ENCODE measurements around the gene SERPINA5.
"Not testable (repeated sequence)": the region's sequence is repeated elsewhere in the genome, so short reads cannot be mapped to it uniquely, and the experiment has no call there.

SERPINA5 gene

GRCh38 chr14:94624537-94625352 lies 43.5 kb downstream of the SERPINA5 start:
- no peak for FAIRE-seq

GRCh38 chr14:94625353-94625635 lies 44.1 kb downstream of the SERPINA5 start:
- no peak for FAIRE-seq

- FAIRE-seq = no peak
Measured at GRCh38 chr14:94628578-94628977, 47.4 kb downstream of the SERPINA5 start.

GRCh38 chr14:94630396-94630795 lies 49.2 kb downstream of the SERPINA5 start:
- no peak for FAIRE-seq

GRCh38 chr14:94631050-94631449 lies 49.8 kb downstream of the SERPINA5 start:
- no peak for FAIRE-seq

- no peak for FAIRE-seq
Measured at GRCh38 chr14:94631536-94632304, 50.5 kb downstream of the SERPINA5 start.

GRCh38 chr14:94632305-94632590 lies 51.0 kb downstream of the SERPINA5 start:
- FAIRE-seq = no peak

GRCh38 chr14:94633121-94633520 lies 51.9 kb downstream of the SERPINA5 start:
- FAIRE-seq = no peak

GRCh38 chr14:94635154-94635553 lies 53.9 kb downstream of the SERPINA5 start:
- FAIRE-seq = no peak

- no peak for FAIRE-seq
Measured at GRCh38 chr14:94636744-94637412, 55.7 kb downstream of the SERPINA5 start.

GRCh38 chr14:94637814-94638213 lies 56.6 kb downstream of the SERPINA5 start:
- FAIRE-seq = not testable (repeated sequence)

GRCh38 chr14:94638339-94638738 lies 57.1 kb downstream of the SERPINA5 start:
- FAIRE-seq = no peak

GRCh38 chr14:94638961-94639817 lies 58.0 kb downstream of the SERPINA5 start:
- no peak for FAIRE-seq

GRCh38 chr14:94640721-94641631 lies 59.8 kb downstream of the SERPINA5 start:
- FAIRE-seq = no peak

GRCh38 chr14:94641632-94641955 lies 60.4 kb downstream of the SERPINA5 start:
- no peak for FAIRE-seq
